GM11168 (cell line): ENCODE data around the gene B3GNT7.
"Not testable (repeated sequence)": the region's sequence is repeated elsewhere in the genome, so short reads cannot be mapped to it uniquely, and the experiment has no call there.

ENCODE experiments used
- in situ Hi-C: fragments of 300-500 bp; cut with MboI; formaldehyde crosslinking; loops from one replicate; pipeline ENCODE4 v1.12.0; 2022; ENCODE audit warnings: low sequenced_read_pairs; ENCODE audit not compliant: unreplicated experiment

The B3GNT7 gene

DNA sequence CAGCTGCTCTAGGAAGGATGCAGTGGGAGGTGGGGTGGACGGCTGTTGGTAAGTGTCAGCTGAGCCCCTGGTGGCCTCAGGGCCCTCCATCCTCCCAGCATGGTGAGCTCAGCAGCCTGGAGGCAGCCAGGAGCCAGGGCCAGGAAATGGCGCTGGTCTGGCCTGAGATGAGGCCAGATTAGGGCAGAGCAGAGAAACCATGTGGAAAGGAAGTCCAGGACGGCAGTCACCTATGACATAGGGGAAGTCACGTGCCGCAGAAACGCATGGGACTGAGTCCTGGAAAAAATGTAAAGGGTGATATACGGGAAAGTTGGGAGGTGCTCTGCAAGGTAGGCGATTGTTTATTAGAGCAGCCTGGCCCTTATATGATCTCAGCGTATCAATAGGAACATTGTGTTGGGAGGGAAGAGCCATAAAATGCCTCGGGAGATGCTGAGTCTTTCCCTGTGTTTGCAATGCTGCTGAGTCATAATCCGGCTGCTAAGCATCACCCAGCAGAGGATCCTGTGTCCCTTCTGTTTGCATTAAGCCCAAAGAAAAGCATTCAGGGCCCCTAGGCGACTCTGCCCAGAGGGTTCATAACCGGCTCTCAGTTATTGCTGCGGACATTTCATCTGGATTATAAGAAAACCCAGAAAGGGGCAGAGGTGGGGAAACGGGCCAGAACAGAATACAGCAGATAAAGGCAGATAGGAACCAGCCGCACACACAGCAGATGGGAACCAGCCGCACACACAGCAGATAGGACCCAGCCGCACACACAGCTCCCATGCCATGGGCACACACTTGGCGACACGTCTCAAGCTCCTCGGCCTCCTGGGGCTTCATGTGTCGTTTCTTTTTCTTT is 30.3 kb upstream of the B3GNT7 start:
- in situ Hi-C loops, result no loop called here

DNA sequence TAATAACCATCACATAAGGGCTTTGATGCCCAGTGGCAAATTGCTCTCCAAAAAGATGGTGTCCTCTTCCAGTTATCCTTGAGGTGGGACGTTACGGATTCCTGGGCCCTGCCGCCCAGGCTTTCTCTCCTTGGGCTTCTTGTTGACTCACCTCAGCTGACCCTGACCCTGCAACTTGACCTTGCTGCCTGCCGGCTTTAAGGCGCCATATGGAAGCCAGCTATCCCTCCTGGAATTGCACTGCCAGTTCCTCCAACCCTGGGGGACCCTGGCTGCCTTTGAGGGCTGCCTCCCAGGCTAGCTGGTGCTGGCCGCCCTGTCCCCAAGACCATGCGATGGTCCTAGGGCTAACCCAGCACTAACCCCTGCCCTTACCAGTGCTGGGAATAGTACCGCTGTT is 28.3 kb upstream of the B3GNT7 start:
- in situ Hi-C loops, result no loop called here

DNA sequence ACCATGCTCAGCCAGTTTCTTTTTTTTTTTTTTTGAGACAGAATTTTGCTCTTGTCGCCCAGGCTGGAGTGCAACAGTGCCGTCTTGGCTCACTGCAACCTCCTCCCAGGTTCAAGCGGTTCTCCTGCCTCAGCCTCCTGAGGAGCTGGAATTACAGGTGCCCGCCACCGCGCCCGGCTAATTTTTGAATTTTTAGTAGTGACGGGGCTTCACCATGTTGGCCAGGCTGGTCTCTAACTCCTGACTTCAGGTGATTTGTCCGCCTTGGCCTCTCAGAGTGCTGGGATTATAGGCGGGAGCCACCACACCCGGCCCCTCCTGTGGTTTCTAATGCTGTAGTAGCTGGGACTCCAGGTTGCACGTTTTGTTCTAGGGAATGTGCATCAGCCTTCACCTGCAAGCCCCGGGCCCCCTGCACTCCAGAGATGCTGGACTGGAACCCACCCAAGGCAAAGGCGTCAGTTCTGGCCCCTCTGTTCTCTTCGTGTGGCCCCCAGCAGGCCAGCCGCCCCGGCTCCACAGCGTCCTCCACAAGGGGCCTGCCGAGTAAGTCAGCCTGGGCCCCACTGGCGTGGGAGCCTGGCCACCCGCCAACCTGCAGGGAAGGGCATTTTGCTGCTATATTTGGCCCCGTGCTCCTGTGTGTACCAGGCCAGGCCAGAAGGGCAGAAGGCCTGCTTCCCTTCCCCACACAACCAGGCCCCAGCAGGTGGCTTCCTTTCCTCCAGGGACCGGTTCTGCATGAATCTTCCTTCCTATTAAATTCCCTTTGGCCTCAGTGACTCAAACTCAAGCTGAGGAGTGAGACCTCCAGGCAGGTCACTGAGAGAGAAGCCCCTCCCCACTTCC is 25.7 kb upstream of the B3GNT7 start:
- in situ Hi-C loops, result no loop called here

DNA sequence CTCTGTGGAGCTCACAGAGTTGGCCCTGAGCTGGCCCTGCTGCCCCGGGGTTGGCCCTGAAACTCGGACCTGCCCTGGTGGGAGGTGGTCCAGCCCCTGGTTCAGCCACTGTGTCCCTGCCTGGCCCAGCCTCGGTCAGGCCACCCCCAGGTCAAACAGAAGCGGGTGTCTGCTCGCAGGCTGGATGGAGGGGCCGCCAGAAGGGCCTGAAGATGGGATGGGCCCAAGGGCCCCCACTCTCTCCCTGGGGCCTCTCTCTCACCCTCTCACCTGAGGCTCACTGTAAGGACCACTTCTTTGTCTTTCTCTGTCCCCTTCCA is 25.1 kb upstream of the B3GNT7 start:
- in situ Hi-C loops, result no loop called here

DNA sequence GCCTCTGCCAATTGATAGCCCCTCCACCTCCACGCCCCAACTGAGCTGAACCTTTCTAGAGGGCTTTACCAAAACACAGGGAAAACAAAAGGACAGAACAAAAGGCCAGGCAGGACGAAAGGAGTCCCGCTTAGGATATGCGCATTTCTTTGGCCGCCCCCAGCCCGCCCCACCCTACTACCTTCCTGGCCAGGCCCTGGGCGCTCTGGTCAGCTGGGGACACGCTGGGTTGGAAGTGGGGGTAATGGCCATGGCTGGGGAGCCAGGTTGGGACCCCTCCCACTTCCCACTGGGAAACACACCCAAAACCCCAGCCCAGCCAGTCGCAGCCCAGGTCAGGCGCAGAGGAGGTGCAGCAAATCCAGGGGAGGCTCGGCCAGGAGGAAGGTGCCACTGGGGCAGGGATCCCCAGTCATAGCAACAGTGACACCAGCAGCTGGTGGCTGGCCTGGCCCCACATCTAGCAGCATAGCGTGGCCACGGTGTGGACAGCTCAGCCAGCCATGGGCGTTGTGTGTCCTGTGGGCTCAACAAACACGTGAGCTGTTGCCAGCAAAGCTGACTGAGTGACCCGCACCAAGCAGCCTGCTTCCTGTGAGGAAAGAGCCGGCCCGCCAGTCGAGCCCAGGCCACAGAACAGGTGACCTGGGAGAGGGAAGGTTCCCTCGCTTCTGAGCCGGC is 24.6 kb upstream of the B3GNT7 start:
- in situ Hi-C loops, result no loop called here

DNA sequence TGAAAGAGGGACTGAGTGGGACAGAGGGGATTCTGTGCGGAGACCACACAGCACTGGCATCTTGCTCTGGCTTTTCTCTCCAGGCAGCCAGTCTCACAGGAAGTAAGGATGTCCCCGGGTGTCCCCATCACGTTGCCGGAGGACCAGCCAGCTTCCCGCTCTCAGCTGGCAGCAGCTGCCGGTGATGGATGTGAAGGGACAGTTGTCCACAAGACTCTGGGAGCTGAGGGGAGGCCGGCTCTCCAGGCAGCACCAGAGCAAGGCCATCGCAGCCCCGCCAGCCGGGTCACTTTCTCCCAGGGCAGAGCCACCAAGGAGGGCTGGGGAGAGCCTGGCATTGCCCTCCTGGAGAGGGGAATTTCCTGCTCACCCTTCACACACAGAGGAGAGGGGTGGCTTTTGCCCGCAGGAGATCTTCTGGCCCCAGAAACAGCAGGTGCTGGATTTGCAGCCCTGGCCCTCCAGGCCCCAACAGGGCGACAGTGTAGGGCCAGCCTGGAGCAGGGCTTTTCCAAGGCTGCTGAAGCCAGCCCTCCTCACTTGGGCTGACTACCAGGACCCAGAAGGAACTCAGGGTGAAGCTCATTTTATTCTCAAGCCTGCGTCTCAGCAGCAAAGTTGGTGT is 24.0 kb upstream of the B3GNT7 start:
- in situ Hi-C loops, result no loop called here

DNA sequence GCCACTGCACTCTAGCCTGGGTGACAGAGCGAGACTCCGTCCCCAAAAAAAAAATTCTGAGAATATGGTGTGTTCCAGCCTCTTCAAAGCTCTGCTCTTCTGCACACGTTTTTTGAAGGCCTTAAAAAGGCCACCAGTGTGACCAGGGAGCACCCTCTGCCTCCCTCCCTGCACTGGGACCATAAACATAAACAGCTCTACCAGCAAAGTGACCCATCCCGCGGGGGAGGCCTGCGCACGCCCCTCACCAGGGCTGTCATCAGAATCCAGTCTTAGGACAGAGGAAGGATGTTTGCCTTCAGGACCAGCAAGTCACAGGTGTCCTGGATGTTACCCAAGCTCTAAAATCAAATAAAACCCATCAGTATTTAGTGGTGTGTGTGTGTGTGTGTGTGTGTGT is 23.2 kb upstream of the B3GNT7 start:
- in situ Hi-C loops, result no loop called here

DNA sequence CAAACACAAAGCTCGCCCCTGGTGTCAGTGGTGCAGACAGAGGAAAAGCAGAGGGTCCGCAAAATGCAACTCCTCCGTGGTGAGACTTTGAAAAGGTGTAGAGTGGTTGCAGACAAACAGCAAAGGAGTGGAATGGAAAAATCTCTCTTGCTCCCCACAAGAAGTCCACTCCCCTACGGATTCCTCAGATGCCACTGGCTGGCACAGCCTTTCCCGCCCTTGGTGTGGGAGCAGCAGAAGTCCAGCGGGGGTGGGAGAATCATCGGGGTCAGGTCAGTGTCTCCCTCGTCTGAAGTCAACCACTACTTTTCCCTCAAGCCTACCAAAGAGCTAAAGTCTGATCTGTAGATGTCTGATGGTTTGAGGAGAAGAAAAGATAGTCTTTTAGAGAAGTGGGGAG is 22.3 kb upstream of the B3GNT7 start:
- in situ Hi-C loops, result no loop called here

DNA sequence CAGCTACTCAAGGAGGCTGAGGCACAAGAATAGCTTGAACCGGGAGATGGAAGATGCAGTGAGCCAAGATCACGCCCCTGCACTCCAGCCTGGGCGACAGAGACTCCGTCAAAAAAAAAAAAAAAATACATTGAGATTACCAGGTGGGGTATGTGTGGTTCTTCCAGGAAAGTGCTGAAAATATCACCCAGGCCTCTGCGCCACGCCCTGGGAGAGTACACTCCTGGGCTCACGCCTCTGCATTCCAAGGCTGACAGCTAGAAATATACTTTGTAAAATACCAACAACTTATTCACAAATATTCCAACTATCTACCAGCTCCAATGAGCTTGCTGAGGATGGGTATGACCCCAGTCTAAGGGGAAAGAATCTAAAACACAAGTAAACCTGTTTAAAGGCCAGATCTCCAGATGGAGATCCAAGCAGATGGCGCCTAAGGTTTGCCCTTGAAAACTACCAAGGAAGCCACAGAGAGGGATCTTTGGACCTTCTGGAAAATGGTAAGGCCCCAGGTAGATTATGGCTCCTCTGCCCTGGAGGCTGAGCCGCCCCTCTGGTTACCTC is 21.6 kb upstream of the B3GNT7 start:
- in situ Hi-C loops, result no loop called here

DNA sequence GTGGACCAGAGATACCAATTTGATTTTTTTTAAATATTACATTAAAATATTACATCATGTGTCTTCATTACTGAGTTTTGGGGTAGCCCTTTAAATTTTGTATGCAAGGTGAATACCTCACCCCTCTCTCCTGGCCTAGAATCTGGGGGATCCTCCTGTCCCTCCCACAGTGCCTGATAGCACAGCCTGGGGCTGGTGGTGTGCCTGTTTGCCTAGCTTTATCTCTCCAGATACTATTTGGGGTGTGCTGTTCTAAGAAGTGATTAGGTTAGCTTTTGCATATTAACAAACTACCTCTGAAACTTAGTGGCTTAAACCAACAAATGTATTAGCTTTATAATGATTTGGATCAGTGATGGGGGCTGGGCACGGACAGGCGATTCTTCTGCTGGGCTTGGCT is 20.7 kb upstream of the B3GNT7 start:
- in situ Hi-C loops, result no loop called here

DNA sequence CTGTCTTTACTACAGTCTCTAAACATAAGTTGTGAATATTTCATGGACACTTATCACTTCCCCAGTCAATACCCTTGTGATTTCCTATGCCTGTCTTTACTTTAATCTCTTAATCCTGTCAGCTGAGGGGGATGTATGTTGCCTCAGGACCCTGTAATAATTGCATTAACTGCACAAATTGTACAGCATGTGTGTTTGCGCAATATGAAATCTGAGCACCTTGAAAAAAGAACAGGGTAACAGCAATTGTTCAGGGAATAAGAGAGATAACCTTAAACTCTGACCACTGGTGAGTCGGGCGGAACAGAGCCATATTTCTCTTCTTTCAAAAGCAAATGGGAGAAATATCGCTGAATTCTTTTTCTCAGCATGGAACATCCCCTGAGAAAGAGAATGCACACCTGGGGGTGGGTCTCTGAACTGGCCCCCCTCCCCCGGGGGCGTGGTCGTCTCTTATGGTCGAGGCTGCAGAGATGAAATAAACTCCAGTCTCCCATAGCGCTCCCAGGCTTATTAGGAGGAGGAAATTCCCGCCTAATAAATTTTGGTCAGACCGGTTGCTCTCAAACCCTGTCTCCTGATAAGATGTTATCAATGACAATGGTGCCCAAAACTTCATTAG is 19.4 kb upstream of the B3GNT7 start:
- in situ Hi-C loops, result not testable (repeated sequence)

DNA sequence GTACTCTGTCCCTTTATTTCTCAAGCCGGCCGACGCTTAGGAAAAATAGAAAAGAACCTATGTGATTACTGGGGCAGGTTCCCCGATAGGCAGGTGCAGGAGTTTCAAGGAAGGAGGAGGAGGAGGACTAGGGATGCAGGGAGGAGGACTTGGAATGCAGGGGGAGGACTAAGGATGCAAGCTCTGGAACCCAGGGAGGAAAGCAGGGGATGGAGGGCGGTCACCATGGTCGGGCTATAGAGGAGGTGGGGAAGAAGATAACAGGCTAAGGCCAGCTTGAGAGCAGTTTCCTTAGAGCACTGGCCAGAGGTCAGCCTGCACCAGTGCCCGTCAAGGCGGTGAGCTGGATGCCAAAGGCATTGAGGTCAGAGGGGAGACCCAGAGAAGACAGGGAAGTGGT is 18.7 kb upstream of the B3GNT7 start:
- in situ Hi-C loops, result no loop called here

DNA sequence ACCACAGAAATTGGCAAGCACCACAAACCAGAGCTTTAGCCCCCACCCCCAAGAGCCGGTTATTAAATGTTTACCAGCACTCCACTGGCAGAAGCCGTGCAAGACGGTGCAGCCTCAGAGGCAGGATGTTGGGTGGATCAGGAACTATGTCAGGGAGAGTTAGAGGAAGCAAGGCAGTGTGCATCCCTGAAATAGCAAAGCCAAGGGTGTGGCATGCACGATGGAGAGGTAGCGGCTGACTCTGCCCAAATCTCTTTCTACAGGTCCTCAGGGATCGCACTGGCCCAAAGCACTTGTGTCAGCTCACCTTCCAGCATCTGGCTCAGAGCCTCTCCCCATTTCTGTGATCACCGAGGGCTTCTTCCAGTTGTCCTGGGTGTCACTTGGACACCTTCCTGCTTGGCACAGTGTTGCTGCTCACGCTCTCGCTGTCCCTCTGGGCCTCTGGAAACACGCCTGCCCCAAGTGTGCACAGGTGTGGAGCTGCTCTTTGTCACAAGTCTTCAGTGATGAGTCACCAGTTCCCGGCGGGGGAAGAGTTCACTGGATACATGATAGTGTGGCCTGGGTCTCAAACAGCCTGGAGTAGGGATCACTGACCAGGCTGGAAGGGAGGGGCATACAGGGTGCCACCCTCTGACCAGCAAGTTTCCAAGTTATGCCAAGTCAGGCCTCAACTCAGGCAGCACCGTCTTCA is 17.3 kb upstream of the B3GNT7 start:
- in situ Hi-C loops, result no loop called here

DNA sequence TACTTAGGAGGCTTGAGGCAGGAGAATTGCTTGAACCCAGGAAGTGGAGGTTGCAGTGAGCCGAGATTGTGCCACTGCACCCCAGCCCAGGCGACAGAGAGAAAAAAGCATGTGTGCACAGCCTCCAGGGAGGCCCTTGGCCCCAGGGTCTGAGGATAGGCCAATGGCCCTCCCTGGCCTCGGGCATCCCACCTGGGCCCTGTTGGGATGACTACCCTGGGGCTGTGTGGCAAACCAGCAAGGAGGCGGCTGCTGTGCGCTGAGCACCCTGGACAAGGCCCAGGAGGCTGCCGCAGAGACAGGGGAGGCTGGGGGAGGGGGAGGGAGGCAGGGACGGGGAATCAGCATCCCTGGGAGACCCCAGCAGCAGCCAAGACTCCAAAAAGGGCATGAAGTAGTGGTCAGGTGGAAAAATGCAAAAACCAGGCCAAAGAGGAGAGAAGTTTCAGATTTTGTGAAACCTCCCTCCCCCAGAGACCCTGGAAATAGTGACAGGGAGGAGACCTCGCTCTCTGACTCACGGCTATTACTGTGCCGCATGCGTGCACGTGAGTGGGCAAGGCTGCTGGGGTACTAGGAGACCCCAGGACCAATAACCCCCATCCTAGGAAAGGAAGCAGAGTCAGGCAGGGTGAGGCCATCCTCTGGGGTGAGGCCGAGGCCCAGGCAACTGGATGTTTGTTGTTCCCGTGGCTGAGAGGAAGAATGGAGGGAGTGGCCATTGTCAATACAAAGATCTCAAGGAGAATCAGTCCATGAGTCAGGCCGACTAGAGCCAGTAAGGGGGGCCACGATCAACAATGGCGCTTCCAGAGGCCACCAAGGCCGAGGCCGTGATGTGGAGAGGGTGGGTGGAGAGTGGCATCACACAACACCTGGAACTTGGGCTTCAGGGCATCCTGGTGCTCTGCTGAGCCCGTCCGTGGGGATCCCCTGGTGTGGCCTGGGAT is 16.0 kb upstream of the B3GNT7 start:
- in situ Hi-C loops, result no loop called here

DNA sequence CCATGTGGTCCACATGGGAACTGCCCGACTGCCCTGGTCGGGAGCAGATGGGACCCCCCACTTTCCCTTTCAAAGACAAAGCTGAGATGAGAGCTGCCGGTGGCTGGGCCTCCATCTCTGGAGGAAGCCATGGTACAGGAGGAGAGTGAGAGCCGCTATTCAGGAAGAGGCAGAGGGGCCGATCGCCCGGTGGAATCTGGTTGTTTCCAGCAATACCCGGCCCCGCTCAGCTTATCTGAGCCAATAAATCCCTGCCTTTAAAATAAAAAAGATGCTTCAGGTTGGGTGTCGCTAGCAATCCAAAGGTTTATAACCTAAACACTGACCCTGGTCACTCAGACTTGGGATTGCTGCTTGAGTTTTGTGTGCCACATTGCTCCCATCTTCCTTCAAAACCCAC is 15.2 kb upstream of the B3GNT7 start:
- in situ Hi-C loops, result no loop called here

DNA sequence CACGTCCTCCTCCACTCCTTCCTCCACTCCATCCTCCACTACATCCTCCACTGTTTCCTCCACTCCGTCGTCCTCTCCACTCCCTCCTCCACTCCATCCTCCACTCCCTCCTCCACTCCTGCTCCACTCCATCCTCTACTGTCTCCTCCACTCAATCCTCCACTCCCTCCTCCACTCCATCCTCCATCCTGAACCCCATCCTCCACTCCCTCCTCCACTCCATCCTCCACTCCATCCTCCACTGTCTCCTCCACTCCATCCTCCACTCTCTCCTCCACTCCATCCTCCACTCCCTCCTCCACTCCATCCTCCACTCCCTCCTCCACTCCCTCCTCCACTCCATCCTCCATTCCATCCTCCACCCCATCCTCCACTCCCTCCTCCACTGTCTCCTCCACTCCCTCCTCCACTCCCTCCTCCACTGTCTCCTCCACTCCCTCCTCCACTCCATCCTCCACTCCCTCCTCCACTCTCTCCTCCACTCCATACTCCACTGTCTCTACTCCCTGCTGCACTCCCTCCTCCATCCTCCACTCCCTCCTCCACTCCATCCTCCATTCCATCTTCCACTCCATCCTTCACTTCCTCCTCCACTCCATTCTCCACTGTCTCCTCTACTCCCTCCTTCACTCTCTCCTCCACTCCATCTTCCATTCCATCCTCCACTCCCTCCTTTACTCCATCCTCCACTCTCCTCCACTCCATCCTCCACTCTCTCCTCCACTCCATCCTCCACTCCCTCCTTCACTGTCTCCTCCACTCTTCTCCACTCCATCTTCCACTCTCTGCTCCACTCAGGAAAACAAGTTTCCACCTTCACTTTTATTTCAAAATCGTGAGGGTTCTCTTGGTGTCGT is 14.3 kb upstream of the B3GNT7 start:
- in situ Hi-C loops, result no loop called here

DNA sequence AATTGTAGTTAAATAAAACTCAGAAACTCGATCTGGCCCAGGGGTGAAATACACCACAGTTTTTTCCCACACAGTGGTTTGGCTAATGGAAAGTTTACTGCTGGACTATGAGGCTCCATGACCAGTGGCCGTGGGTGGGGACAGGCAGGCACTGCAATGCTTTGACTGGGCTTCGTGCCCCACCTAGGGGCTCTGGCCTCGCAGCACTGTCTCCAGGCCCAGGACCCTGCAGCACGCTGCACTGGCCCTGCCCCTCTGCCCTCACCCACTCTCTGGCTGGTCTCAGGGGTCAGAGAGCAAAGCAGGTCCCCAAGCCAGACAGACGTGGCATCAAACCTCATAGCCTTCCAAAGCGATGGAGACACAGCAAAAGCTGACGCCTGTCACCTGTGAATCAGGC is 13.4 kb upstream of the B3GNT7 start:
- in situ Hi-C loops, result no loop called here
